GM21381 (cell line): ENCODE results near the gene PARP12.

ENCODE experiments used
- ATAC-seq: cut with Tn5 transposase; IDR thresholded peaks from one replicate; pipeline ENCODE4 v1.9.1; 2021; ENCODE audit warnings: mild to moderate bottlenecking, moderate library complexity; ENCODE audit not compliant: unreplicated experiment

PARP12 gene

DNA sequence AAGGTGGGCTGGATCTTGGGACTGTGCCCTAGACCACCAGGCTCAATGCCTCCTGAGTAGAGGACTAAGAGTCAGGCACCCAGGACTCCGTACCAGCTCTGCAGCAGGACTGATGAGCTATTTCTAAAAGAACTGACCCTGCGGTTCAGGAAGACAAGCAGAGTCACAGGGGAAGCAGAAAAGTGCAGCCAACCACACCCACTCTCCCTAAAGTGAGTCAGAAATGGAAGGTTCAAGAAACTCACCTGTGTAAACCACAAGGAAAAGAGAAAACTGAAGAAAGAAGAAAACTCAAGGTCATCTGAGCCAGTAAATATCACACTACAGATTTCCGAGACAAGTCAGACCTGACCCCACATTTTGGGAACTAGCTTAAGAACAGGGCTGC is 2.5 kb downstream of the PARP12 start:
- ATAC-seq: no peak

DNA sequence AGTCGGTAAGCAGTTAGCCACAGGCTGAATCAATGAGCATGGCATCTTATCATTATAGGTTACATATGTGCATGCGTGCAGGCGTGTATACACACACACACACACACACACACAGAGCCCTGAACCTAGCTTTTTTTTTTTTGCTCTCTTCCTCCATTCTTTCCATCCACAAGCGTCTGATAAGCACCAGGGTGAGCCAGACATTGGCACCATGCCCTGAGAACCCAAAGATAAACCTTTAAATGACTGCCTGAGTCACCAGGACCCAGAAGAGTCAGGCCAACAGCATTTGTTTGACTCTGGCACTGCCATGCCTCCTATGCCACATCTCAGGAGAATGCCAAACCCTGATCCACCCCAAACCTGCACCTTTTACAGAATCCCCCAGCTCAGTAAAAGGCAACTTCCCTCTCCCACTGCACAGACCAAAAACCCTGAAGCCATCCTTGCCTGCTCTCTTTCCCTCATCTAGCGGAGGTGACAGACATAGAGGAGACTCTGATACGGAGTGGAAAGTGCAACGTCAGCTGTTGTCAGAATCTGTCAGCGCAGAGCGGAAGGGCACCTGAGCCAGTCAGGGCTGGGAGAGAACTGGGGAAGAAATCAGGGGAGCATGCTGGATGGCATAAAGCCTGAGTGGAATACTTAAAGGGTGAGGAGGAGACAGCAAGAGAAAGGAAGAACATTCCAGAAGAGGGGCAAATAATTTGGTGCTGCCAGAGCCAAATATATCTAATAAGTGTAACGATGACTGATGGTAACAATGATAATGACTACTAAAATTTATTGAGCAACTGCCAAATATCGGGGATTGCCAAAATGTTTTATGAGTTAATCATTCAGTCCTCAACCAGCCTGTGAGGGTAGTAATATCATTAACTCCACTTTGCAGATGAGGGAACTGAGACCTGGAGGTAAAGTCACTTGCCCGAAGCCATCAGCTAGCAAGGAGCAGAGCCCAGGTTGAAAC is 3.2 kb downstream of the PARP12 start:
- ATAC-seq: no peak

- no peak for ATAC-seq
Measured at GRCh38 chr7:140058517-140058916, 4.2 kb downstream of the PARP12 start.

- no peak for ATAC-seq
Measured at GRCh38 chr7:140057143-140057535, 5.6 kb downstream of the PARP12 start.

GRCh38 chr7:140056431-140057142 is 6.2 kb downstream of the PARP12 start:
- ATAC-seq: no peak

DNA sequence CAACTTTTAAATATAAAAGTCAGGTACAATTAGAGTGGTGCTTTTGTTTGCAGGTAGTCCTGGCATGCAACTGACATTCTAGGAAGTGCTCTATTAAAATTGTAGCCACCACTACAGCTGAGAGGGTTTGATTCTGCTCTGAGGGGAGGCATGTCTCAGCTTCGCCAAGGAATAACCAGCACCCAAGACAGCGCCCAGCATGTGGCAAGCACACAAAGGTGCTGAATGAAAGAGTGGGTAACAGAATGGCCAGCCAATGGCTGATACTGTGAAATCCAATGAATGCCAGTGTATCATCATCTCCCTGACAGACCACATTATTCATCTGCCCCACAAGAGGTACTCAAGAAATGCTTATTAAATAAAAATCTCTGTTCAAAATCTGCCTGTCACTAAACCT is 6.9 kb downstream of the PARP12 start:
- no peak for ATAC-seq

- ATAC-seq: no peak
Measured at GRCh38 chr7:140054751-140055150, 8.0 kb downstream of the PARP12 start.

DNA sequence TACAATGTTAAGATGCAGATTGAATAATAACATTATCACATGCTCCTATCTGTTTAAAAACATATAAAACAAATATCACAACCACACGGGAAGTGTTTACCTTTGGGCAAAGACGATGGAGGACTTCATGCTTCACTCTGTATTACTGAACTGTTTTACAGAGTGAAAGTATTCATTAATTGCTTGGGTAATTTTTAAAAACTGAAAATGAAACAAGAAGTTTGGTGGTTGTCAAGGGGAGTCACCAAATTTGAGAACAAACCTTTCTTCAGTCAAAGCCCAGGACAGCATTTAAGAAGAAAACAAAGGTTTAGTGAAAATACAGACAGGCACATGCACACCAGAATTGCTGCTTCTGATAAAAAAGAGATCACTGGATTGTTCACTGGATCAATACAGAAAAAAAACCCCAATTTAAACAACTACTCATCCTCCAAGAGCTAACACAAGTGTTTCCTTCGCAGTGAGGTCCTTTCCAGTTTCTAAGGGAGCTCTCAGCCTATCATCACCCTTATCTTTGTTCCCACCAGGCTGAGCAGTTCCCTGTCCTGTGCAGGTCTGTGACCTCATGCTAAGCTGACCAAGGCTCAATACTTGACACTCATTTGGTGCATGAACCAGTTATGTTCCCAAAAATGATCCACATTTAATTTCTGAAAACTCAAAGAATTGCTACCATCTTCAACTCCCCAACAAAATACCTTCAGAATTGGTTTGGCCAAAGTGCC is 8.8 kb downstream of the PARP12 start:
- peak; percentile 89 for ATAC-seq

GRCh38 chr7:140051820-140052219 is 10.9 kb downstream of the PARP12 start:
- no peak for ATAC-seq

DNA sequence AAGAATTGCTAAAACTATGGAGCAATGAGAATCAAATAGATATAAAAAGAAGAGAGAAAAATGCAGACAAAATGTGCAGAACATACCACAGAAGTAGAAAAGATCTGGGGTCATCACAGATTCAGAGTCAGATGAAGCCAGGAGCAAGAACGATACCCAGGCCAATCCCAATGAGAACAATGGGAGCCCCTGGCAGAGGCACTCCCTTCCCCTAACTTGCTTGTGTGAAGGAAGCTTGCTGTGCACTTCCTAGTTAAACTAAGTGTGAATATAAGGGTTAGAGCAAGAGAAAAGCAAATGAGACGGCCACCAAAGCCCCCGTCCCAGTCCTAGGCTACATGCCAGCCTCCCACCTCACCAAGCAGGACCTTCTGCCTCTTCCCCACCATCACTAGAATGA is 12.7 kb downstream of the PARP12 start:
- no peak for ATAC-seq

GRCh38 chr7:140049339-140050024 is 13.3 kb downstream of the PARP12 start:
- ATAC-seq: no peak

DNA sequence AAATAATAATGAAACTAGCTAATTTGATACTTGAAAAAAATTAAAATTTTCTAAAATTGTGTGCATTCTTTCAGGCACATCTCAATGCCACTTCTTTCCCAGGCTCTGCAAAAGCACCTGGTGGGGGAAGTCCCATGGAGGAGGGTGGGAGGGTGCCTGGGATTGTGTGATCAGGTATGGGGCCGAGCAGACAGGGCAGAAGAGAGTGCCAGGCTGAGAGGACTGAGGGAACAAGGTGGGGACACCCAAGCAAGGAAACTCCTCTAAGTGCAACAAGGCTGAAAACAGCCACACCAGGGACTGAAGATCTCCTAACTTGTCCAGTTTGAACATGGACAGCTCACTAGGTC is 13.8 kb downstream of the PARP12 start:
- no peak for ATAC-seq

DNA sequence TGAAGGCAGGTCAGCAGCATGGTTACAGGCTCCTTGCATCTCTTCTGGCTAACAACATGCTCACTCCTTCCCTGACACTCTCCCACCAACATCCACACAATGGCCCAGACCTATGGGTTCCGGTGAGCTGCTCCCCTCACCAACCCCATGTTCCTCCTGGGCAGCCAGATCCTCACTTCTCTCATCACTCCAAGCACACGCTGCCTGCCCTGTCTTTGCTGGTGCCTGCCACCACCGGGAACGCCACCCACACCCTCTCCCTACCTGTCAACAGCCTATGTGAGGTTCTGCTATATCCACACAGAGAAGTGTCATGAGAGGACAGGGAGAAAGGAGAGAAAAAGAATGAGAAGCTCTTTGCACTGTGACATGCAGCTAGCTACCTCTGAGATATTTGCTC is 14.6 kb downstream of the PARP12 start:
- no peak for ATAC-seq

DNA sequence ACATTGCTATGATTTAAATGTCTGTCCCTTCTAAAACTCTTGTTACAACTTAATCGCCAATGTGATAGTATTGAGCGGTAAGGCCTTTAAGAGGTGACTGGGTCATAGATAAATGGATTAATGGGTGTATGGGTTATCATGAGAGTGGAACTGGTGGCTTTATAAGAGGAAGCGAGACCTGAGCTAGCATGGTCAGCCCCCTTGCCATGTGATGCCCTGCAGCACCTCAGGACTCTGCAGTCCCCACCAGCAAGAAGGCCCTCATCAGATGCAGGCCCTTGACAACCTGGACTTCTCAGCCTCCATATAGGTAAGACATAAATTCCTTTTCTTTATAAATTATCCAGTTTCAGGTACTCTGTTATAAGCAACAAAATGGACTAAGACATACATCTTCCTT is 15.6 kb downstream of the PARP12 start:
- no peak for ATAC-seq

DNA sequence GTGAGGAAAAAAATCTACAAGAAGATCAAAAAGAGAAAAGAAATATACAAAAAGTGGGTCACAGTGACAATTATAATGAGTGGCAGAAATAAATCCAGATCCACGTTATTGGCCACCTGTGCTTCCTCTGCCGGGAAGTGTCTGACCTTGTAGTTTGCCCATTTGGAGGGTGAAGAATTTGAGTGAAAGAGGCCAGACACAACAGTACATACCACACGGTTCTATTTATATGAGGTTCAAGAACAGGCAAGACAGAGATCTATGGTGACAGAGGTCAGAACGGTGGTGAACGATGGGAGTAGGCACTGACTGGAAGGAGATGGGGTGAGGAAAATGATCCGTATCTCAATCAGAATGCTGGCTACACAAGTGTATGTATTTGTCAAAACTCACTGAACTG is 17.1 kb downstream of the PARP12 start:
- no peak for ATAC-seq

DNA sequence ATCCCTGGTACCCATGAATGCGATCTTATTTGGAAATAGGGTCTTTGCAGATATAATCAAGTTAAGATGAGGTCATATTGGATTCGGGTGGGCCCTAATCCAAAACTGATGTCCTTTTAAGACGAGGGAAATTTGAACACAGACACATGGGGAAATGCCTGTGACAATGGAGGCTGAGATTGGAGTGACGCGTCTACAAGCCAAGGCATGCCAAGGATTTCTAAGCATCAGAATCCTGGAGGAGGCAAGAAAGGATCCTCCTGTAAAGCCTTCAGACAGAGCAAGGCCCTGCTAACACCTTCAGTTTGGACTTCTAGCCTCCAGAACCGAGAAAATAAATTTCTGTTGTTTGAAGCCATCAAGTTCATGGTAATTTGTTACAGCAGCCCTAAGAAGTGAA is 18.5 kb downstream of the PARP12 start:
- ATAC-seq: no peak

DNA sequence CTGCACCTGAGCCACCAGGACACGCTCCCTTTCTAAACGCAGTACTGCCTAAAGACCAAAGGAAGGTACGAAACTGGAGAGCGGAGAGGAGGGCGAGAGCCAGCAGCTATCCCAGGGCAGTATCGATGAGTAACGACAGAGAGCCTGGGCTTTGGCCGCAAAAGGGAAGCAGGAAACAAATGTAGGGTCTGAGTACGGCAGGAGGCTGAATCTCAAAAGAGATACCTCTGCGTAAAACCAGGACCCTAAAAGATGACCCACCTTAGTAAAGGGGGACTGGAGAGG is 20.4 kb downstream of the PARP12 start:
- ATAC-seq: no peak

- no peak for ATAC-seq
Measured at GRCh38 chr7:140041659-140042385, 20.9 kb downstream of the PARP12 start.

DNA sequence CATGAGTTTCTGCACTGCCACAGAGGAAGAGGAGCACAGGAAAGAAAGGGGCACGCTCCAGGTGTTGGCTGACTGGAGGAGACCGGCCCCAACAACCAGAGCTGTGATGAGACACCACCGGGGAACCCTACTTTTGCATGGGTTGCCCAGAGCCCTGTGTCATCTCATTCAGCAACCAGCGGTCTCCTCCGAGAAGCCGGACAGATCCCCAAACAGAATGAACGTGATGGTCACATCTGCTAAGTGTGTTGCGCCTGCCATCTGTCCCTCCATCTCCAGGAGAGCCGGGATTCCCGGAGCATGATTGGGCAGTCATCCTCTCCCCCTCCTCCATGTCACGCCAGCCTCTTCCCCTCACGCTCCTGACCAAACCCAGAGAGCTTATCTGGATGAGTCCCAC is 22.9 kb downstream of the PARP12 start:
- ATAC-seq: no peak

- ATAC-seq: no peak
Measured at GRCh38 chr7:140039066-140039465, 23.7 kb downstream of the PARP12 start.
